K562 (cell line): ENCODE measurements around the gene LYPD4. TPM values are rescaled to one million over a fixed set of nuclear protein-coding genes. Genes with fewer than 3 reads are reported as not detected.

Source experiments
- CBFB ChIP-seq: sonication (generic); formaldehyde crosslinking; IDR thresholded peaks from 2 replicates; pipeline ENCODE4 v1.4.0; 2020; ENCODE audit warnings: mild to moderate bottlenecking, missing genetic modification reagents
- CBX2 ChIP-seq: fragments of 200-600 bp; sonication (generic); IDR thresholded peaks from one replicate; pipeline ENCODE4 v1.6.1; 2012; ENCODE audit warnings: mild to moderate bottlenecking, low read length, inconsistent platforms; ENCODE audit not compliant: insufficient read depth, poor library complexity, severe bottlenecking
- FOS ChIP-seq: IDR thresholded peaks from 3 replicates; pipeline ENCODE4 v1.6.1; 2011; ENCODE audit not compliant: insufficient read length; ENCODE audit errors: extremely low read depth
- MECOM ChIP-seq: fragments of 250-450 bp; sonication (Bioruptor Pico); IDR thresholded peaks from 2 replicates; pipeline ENCODE4 v1.8.0; 2022; ENCODE audit warnings: inconsistent platforms
- PHF20 ChIP-seq: fragments of 450-650 bp; IDR thresholded peaks from 2 replicates; pipeline ENCODE4 v1.6.1; 2018; ENCODE audit not compliant: partially characterized antibody
- PPARD ChIP-seq: fragments of 250-450 bp; sonication (Bioruptor Pico); IDR thresholded peaks from 2 replicates; pipeline ENCODE4 v1.8.0; 2022; ENCODE audit warnings: inconsistent platforms, mild to moderate bottlenecking, moderate library complexity
- PTBP1 ChIP-seq: fragments of 200-400 bp; formaldehyde crosslinking; IDR thresholded peaks from 2 replicates; pipeline ENCODE4 v1.6.1; 2017; ENCODE audit warnings: low read depth, low read length
- SIN3B ChIP-seq: fragments of 450-650 bp; IDR thresholded peaks from 2 replicates; pipeline ENCODE4 v1.6.1; 2017; ENCODE audit warnings: low read depth, mild to moderate bottlenecking, moderate library complexity
- SRSF3 ChIP-seq: fragments of 200-400 bp; formaldehyde crosslinking; IDR thresholded peaks from 2 replicates; pipeline ENCODE4 v1.6.1; 2016; ENCODE audit warnings: mild to moderate bottlenecking, low read length, moderate library complexity; ENCODE audit not compliant: insufficient read depth
- ZNF146 ChIP-seq: IDR thresholded peaks from one replicate; pipeline ENCODE4 v1.6.1; 2018; ENCODE audit warnings: missing compliant biosample characterization; ENCODE audit not compliant: unreplicated experiment
- ZNF589 ChIP-seq: fragments of 200-800 bp; sonication (Bioruptor generic); IDR thresholded peaks from 2 replicates; pipeline ENCODE4 v1.6.1; 2016; ENCODE audit warnings: low read depth, missing genetic modification characterization, missing compliant biosample characterization
- polyA plus RNA-seq, 8 experiments: library from polyadenylated mRNA; depleted of rRNA in 4 of 8; stranded (reverse) in 5 of 8; unstranded in 3 of 8; fragments of >200 nt; fragmentation: Nextera tagmentation in 2 of 8; fragmentation: Illumina TruSeq in 1 of 8; extraction: Ambion mirVana in 2 of 8; extraction: Trizol in 1 of 8; gene quantifications; 2 replicates each; pipeline versions ENCODE4 v1.2.1 to v1.2.3, GENCODE V29; 2011 to 2014; ENCODE audit warnings: inconsistent platforms in 1 of 8, missing spikeins in 1 of 8
- total RNA-seq, 7 experiments: library from RNA; depleted of rRNA in 6 of 7; stranded (reverse); fragments of >200 nt in 6 of 7; fragmentation: Illumina TruSeq in 2 of 7; extraction: Trizol in 2 of 7; gene quantifications; 2 replicates each; pipeline versions ENCODE4 v1.2.1 to v1.2.3, GENCODE V29; 2011 to 2021; ENCODE audit warnings: low replicate concordance in 1 of 7
- TF ChIP-seq, protein P1 (sequence below): sonication (generic); formaldehyde crosslinking; IDR thresholded peaks from 2 replicates; pipeline ENCODE4 v1.8.1; 2023; ENCODE audit warnings: mild to moderate bottlenecking, missing genetic modification reagents
- TF ChIP-seq, protein P2 (sequence below), 2 experiments: fragments of 450-650 bp in 1 of 2; sonication (generic) in 1 of 2; formaldehyde crosslinking in 1 of 2; IDR thresholded peaks; 2 replicates each; pipeline versions ENCODE4 v1.7.1 to v1.9.0; 2016 to 2022; ENCODE audit warnings: inconsistent platforms in 1 of 2, mild to moderate bottlenecking in 1 of 2, missing genetic modification reagents in 1 of 2

The LYPD4 gene
- total and polyA plus RNA-seq, 9 of the 15 experiments (the other 6 are each of a cell fraction or from before 2014, with no cell fraction given), result 0.11 TPM; not detected in 8

DNA sequence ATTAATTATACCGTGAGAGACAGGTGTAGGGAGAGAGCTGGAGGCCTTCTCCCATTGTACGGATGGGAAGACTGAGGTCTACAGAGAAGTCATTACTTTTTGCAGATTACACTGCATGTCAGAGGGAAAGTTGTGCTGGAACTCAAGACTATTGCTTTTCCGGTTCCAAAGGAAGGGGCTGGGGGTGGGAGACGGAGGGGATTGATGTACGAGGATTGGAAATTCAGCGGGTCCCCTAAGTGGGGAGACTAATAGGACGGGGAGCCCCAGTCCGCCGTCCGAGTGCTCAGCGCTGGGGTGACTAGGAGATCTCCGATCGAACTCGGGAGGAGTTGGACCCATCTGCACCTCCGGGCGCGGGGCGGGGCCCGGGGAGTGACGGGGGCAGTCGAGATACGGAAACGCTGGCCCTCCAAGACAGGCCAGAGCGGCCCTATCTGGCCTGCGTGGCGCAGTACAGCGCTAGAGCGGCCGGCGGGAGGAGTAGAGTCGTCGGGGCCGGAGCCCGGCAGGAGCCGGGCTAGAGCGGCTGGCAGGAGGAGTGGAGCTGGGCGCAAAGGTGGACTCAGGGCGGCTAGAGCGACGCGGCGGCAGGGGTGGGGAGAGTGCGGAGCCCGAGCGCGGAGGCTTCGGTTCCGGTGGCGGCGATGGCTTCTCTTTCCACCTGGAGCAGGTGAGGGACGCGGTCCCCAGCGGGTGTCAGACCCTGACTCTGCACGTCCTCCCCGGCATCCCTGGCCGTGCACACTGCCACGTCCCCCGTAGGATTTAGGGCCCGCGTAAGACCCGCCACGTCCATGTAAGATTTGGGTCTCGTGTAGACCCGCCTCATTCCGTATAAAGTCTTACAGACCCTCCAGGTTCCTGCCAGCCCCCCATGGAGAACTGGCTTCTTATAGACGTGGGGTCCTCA is 39.6 kb upstream of the LYPD4 start (continued):
- TF ChIP-seq CBFB (no peak), ZNF589 (CRISPR knock-in tag) (0 out of 2 replicates have a peak, but pooled peaks have one; percentile 14), PPARD (no peak), ZNF146 (CRISPR knock-in tag) (no peak), MECOM (CRISPR knock-in tag) (peak; percentile 59; the same call in 1 of the 2 replicates), PTBP1 (no peak), FOS (no peak), PHF20 (peak; percentile 84), CBX2 (no peak), SRSF3 (no peak), SIN3B (peak; percentile 57)
- TF ChIP-seq, protein P1, sequence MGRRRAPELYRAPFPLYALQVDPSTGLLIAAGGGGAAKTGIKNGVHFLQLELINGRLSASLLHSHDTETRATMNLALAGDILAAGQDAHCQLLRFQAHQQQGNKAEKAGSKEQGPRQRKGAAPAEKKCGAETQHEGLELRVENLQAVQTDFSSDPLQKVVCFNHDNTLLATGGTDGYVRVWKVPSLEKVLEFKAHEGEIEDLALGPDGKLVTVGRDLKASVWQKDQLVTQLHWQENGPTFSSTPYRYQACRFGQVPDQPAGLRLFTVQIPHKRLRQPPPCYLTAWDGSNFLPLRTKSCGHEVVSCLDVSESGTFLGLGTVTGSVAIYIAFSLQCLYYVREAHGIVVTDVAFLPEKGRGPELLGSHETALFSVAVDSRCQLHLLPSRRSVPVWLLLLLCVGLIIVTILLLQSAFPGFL (CRISPR knock-in tag), result no peak
- TF ChIP-seq, protein P2, sequence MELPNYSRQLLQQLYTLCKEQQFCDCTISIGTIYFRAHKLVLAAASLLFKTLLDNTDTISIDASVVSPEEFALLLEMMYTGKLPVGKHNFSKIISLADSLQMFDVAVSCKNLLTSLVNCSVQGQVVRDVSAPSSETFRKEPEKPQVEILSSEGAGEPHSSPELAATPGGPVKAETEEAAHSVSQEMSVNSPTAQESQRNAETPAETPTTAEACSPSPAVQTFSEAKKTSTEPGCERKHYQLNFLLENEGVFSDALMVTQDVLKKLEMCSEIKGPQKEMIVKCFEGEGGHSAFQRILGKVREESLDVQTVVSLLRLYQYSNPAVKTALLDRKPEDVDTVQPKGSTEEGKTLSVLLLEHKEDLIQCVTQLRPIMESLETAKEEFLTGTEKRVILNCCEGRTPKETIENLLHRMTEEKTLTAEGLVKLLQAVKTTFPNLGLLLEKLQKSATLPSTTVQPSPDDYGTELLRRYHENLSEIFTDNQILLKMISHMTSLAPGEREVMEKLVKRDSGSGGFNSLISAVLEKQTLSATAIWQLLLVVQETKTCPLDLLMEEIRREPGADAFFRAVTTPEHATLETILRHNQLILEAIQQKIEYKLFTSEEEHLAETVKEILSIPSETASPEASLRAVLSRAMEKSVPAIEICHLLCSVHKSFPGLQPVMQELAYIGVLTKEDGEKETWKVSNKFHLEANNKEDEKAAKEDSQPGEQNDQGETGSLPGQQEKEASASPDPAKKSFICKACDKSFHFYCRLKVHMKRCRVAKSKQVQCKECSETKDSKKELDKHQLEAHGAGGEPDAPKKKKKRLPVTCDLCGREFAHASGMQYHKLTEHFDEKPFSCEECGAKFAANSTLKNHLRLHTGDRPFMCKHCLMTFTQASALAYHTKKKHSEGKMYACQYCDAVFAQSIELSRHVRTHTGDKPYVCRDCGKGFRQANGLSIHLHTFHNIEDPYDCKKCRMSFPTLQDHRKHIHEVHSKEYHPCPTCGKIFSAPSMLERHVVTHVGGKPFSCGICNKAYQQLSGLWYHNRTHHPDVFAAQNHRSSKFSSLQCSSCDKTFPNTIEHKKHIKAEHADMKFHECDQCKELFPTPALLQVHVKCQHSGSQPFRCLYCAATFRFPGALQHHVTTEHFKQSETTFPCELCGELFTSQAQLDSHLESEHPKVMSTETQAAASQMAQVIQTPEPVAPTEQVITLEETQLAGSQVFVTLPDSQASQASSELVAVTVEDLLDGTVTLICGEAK (IDR thresholded peaks at IDR 0.05), result peak; percentile 74
- TF ChIP-seq, protein P2 (CRISPR knock-in tag; IDR thresholded peaks at IDR 0.05), result no peak
